ENCODE measurements around the gene STX4.
A peak's percentile ranks its signal among the peaks of the same experiment; 100 is the strongest.
"Not testable (repeated sequence)": the region's sequence is repeated elsewhere in the genome, so short reads cannot be mapped to it uniquely, and the experiment has no call there.

Gene STX4

DNA sequence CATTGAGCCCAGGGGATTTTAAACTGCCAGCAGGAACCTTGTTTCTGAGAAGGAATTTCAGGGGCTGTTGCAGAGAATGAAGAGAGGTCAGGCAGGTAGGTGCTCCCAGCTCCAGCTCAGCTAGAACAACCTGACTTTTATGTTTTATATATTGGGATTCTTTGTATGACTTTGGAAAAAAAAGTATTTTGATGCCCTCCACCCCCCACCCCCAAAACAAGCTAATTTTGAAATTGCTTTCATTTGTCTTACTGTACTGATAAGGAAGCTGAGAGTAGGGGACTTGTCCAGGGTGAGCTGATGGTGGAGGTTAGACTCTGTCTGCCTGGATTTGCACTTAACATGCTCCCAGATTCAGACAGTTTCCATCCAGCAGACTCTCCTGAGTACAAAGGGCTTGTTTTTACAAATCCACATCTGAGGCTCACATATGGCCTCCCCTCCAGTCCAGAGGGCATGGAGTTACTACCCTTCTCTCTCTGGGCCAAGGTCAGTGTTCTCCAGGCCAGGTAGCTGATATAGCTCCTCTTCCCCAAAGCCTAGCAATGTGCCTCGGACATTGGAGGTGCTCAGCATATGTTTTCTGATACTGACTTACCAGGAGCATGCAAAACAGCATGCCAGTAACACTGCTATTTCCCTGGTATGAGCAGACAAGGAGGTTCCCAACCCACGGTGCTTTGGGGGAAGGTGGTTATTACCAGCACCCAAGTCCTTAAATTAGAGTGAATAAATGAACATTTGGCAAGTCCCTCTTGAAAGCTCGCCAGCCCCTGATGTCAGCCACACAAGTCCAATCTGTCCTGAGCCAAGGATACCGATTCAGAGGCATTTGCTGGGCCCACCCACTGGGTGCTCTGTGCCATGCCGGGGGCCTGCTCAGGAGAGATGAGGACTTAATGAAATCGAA is 34.3 kb upstream of the STX4 start:
- DNase-seq (ENCODE audit: low spot score): no peak

DNA sequence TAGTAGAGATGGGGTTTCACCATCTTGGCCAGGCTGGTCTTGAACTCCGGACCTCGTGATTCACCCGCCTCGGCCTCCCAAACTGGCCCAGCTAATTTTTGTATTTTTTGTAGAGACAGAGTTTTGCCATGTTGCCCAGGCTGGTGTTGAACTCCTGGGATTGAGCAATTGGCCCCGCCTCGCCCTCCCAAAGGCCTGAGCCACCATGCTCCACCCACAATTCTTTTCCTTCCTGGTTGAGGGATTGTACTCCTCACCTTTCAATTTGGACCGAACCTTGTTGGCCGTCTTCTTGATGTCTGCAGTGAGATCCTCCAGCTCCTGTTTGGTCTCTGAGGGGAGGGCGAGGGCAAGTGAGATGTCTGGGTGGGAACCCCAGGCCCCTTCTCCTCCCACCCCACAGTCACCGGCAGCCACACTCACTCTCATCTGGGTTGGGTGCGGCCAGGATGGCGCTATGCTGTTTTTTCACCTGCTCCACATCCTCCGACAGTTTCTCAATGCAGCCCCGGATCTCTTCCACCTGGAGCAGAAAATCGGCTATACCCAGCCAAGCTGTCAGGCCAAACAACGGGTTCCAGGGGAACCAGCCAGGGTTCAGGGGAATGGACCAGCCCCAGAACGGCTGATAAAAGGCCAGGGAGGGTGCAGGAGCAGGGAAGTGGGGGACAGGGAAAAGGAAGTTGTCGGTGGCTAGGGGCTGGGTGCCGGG is 32.5 kb upstream of the STX4 start:
- DNase-seq (ENCODE audit: low spot score): no peak

DNA sequence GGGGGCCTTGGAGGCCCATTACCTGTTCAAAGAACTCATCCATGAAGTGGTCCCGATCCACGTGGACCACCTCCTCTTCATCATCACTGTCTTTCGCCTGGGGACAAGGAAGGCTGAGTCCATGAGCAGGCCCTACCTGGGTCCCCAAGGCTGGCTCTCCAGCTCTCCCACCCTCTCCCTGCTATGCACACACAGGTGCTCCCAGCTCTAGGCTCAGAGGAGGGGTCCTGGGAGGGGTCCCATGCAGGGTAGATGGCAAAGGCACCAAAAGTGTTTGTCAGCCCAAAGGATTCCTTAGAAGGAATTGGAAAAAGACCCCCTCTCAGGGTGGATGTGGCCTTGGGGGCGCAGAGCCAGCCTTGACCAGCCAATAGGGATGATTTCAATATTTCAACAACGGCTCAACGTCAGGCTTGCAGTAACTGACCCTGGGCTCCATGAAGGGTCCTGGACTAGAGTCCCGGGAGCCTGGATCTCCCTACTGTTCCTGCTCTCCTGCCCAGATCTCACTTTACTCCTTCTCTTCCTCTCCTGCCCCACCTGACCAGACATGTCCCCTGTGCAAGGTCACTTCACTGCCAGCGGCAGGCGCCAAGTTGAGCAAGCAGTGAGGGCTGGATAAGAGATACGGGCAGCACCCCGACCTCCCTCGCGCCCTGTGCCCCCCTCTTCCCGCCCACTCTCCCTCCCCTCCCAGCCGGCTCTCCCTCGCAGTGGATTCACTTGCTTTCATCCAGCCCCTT is 31.7 kb upstream of the STX4 start:
- DNase-seq (ENCODE audit: low spot score): no peak

DNA sequence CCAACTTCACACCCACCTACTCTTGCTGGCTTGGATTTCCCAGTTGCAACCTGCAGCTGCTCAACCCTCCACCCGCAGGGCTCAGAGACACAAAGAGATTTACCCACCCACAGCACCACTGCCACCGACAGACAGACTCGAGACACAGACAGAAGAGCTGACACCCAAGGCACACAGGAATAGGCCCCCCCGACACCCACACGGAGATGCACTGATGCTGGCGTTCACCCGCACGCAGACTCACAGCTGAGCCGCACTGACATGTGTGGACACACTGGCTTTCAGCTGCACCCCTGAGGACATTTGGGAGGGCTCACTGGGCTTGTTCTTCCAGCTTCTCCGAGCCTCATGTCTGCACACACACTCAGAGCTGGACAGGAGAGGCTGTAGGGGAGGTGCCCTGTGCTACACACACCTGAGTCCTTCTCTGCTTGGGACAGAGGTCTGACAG is 31.1 kb upstream of the STX4 start:
- no peak for DNase-seq (ENCODE audit: low spot score)

DNA sequence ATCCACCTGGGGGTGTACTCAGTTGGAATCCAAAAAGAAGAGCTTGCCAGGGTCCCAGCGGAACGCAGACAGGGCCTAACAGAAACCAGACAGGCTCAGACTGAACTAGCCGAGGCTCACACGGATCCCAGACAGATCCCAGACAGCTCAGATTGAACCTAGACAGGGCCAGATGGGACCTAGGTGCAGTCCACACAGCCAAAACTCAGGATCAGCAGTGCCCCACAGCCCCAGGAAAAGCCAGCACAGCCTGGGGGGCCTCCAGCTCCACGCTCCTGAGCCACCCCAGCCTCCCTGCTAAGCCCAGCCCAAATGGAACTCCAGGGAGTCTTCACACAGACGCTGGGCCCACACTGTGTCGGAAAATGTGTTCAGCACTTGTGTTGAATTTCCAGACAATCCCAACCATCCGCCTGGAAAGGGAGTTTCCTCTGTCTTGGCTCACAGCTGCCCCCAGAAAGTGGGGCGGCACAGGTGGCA is 30.5 kb upstream of the STX4 start:
- no peak for DNase-seq (ENCODE audit: low spot score)

DNA sequence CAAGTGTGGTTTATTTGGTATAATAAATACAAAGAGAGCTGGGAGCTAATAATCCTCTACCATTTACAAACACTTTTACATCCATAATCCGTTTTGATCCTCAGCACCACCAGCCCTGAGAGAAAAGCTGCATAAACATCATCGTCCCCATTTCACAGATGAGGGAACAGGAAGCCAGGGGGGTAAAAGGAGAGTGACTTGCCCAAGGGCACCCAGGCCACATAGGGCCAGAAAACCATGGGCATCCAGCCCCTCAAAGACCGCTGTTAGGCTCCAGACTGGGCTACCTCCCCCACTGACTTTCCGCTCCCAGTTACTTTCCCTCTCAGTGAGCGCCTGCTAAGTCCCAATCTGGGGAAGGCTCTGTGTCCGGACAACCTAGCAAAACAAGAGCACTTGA is 29.6 kb upstream of the STX4 start:
- no peak for DNase-seq (ENCODE audit: low spot score)

DNA sequence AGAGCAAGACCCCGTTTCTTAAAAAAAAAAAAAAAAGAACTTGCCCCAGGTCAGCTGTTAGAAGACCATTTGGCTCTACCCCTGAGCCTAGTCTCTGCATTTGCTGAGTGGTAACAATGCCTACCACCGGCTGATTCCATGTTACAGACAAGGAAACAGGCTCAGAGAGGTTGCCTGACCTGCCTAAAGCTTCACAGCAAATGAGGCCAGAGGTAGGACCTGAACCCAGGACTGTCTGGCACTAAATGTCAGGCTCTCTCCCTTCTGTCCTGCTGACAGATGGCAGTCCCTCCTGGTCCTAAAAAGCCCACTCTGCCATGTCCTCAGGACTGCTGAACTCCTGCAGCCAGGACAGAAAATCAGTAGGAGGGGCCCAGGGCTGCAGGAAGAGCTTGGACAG is 28.7 kb upstream of the STX4 start:
- no peak for DNase-seq (ENCODE audit: low spot score)

DNA sequence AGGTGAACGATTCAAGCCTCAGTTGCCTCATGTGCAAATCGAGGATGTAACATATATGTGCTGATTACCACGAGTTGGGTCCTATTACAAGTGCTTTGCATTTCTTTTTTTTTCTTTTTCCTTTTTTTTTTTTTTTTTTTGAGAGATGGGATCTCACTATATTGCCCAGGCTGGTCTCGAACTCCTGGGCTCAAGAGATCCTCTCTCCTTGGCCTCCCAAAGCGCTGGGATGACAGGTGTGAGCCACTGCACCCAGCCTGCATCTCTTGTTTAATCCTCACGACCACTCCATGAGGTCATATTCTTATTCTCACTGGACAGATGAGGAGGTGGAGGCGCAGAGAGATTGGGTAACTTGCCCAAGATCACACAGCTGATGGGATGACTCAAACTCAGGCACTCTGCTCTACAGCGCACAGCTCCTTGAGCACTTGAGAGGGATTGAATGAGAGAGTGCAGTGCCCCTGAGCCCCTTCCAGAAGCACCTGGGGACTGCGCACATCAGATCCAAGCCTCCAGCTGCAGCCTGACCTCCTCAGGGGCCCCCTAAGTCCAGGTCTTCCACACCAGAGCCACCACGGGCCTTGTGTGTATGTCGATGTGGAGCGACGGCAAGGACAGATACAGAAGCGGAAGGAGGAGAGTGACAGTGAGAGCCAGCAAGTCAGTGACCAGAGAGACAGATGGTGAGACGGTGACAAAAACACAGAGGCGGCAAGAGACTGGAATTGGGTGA is 27.8 kb upstream of the STX4 start:
- DNase-seq (ENCODE audit: low spot score): no peak

DNA sequence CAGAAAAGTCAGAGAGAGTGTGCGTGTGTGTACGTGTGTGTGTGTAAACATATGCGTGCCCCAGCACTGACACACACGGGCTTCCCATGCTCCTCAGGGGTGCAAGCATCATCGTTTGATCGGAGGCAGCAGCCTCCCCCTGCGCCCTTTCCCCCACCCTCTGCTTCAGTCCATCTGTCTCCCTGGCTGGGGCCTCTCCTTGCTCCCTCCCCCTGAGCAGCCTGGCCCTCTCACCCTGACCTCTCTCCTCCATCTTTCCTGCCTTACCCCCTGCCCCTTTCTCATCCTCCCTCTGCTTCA is 27.3 kb upstream of the STX4 start:
- DNase-seq (ENCODE audit: low spot score): no peak

DNA sequence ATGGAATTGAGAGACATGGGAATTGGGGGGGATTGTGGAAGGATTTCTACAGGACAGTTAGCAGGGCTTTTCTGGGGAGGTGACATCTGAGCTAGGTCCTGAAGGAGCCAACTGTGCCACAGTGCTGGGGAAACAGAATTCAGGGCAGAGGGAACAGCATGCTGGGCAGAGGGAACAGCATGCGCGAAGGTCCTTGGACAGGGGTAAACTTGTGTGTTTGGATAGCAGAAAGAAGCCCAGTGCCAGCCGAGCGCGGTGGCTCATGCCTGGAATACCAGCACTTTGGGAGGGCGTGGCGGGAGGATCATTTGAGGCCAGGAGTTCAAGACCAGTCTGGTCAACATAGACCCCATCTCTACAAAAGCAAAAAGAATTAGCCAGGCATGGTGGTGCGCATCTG is 26.8 kb upstream of the STX4 start:
- DNase-seq (ENCODE audit: low spot score): no peak

DNA sequence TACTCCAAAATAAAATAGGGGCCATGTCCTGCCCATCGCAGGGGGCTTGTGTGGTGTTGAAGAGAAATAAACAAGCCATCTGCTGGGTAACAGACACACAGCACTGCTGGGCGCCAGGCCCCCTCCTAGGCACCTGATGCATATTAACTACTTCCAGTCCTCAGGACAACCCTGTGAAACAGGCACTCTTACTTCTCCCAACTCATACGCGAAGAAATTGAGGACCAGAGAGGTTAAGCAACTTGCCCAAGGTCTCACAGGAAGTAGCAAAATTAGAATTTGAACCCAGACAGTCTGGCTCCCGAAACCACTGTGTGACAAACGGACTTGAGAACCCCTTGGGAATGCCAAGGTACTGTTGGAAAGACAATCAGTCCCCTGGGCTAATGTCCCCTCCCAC is 25.7 kb upstream of the STX4 start:
- no peak for DNase-seq (ENCODE audit: low spot score)

DNA sequence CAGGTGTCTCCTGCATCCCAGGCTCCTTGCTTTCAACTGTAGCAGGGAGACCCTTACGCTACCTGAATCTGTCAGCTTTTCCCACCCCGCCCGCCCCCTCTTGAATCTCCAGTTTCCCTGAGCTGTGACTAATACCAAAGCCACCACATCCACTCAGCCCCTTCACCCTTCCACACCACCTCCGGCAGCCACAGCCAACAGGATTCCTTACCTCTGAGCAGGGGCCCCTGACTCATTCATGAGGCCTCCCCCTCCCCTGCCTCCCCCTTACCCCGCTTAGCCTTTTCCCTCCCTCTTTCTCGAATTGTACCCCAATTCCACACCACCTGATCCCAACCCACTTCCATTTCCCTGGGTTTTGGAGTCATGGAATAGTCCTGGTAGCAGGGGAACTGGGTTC is 25.2 kb upstream of the STX4 start:
- peak; percentile 72 for DNase-seq (ENCODE audit: low spot score)

DNA sequence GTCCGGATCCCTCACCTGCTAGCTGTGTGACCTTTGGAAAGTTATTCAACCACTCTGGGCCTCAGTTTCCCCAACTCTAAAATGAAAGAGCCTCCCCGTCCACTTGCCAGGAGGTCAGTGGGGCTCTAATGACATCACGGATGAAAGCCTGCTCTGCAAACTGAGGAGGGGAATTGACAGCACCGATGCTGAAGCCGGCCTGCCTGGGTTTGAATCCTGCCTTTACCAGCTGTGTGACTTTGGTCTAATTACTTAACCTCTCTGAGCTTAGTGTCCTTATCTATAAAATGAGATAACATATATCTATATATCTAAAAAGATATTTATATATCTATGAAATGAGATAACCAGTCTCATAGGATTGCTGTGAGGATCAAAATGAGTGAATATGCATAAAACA is 24.8 kb upstream of the STX4 start:
- no peak for DNase-seq (ENCODE audit: low spot score)

DNA sequence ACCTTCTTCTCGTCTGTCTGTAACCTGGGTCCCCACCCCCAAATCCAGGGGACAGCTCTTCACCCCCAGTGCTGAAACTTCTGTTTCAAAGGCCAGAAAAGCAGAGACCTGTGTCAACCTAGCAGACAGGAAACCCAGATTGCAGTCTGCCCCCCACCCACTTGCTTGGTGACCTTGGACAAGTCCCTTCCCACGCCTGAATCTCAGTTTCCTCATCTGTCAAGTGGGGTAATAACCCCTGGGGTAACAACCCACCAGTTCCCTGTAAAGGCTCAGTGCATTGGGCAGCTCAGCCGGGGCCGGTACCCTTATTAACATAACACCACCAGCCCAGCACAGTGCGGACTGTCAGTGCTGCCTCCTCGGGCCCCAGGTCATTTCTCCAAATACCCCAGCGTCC is 24.2 kb upstream of the STX4 start:
- DNase-seq (ENCODE audit: low spot score): no peak

DNA sequence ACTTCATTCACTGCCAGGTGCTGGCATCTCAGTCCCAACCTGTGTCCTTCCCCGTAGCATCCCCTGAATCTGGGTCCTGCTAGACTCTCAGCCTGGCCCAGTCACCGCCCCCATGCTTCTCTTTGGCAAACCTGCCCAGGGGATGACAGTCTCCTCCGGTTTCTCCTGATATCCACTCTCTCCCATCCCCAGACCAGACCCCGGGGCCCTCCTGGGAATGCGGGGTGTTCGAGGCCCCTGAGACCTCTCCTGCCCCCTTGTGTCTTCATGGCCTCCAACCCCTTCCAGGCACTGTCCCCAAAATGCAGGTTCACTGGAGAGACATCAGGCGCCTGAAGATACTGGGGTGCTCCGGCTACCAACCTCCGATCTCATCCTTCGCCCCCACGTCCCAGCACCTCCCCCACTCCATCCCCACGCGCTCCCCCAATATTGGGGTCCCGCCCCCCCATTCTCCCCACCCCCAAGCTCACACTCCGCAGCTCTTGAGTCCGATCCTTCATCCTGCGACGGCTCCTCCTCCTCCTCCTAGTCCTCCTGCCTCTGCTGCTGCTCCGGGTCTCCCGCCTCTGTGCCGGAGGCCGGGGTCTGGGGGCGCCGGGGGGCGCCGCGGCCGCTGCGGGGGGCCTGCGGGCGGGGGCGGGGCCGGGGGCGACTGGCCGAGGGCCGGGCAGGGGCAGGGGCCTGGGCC is 23.3 kb upstream of the STX4 start:
- no peak for DNase-seq (ENCODE audit: low spot score)

DNA sequence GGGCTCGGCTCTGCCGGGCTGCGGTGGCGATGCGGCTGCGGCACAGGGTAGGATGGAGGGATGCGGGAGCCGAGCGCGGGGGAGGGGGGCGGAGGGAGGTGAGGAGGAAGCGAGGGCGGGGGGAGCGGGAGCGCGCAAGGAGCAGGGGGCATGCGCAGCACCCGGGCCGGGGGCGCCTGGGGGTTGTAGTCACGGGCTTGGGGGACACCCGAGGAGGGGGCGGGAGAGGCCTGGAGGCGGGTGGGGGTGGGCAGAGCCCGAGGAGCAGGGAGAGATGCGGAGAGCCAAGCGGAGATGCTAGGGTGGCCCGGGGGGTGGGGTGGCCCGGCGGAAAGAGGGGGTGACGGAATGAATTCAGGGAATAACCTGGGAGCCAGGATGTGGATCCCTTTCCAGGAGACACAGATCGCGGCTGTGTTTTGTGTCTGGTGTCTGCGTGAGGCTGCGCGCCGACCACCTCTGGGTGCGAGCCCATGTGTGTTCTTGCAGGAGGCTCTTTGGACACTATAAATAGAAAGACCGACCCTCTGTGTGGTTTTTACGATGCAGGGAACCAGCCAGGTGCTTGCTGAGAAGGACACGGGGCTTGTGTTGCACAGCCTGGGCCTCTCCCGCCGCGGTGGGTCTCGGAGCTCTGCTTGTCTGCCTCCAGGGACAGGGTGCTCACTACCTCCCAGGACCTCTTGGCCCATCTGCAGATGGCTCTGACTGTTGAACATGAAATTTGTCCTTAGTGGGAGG is 22.6 kb upstream of the STX4 start, which contains the start of gene STX1B:
STX1B (minus strand) TSS at position 54 of the 741 bp plus-strand sequence. CDS start 242 bp downstream, outside the sequence.
- peak; percentile 77 for DNase-seq (ENCODE audit: low spot score)

DNA sequence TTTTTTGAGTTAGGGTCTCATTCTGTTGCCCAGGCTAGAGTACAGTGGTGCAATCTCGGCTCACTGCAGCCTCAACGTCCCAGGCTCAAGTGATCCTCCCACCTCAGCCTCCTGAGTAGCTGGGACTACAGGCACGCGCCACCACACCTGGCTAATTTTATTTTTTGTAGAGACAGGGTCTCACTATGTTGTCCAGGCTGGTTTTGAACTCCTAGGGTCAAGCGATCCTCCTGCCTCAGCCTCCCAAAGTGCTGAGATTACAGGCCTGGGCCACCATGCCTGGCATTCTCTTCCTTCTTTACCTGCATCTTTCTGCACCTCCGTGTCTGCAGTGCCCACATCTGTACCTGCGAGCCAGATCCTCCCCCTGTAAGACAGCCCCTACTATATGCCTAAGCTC is 21.5 kb upstream of the STX4 start:
- not testable (repeated sequence) for DNase-seq (ENCODE audit: low spot score)

DNA sequence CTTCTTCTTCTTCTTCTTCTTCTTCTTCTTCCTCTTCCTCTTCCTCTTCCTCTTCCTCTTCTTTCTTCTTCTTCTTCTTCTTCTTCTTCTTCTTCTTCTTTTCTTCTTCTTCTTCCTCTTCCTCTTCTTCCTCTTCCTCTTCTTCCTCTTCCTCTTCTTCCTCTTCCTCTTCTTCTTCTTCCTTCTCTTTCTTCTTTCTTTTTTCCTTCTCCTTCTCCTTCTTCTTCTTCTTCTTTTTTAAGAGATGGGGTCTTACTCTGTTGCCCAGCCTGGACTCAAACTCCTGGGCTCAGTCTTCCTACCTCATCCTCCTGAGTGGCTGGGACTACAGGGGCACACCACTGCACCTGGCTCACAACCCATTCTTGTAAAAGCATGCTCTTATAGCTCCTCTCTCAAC is 20.1 kb upstream of the STX4 start:
- DNase-seq (ENCODE audit: low spot score): not testable (repeated sequence)

DNA sequence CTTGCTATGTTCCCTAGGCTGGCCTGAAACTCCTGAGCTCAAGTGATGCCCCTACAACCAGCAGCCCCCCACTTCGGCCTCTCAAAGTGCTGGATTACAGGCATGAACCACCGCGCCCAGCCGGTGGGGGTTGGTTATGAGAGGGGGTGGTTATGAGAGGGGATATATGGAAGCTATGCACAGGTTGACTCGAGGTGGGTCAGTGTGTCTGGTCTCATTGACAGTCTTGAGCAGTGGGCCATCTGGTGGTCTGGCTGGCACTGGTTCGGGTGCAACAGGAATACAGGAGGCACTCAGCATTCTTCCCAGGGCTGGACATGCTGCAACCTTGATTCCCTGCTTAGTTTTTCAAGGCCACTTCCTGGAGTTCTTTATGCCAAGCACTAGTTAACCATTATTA is 17.3 kb upstream of the STX4 start:
- no peak for DNase-seq (ENCODE audit: low spot score)

DNA sequence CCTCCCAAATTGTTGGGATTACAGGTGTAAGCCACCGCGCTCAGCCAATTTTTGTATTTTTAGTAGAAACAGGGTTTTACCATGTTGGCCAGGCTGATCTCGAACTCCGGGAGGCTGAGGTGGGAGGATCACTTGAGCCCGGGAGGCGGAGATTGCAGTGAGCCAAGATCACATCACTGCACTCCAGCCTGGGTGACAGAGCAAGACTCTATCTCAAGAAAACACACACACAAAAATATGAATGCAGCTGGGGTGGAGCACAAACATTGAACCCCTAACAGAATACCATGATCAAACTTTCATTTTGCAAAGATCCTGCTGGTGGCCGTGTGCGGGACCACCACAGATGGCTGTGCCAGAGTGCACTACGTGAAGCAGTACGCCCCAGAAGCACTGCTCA is 15.6 kb upstream of the STX4 start:
- not testable (repeated sequence) for DNase-seq (ENCODE audit: low spot score)

DNA sequence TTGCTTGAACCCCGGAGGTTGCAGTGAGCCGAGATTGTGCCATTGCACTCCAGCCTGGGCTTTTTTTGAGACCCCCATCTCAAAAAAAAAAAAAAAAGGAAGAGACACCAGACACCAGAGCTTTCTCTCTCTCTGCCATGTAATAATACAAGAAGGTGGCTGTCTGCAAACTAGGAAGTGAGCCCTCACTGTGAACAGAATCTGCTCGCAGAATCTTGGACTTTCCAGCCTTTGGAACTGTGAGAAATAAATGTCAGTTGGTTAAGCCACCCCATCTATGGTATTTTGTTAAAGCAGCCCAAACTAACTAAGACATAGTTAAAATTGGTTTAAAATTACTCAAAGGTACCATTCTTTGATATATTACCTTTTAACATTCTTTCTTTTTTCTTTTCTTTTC is 12.8 kb upstream of the STX4 start:
- no peak for DNase-seq (ENCODE audit: low spot score)
